ENCODE data around the gene FHAD1. TPM values are rescaled to one million over a fixed set of nuclear protein-coding genes. Genes with fewer than 3 reads are reported as not detected.

Gene FHAD1
- total and polyA plus RNA-seq, 4 donors, result under 0.01 to 0.13 (median 0.05) TPM; not detected in 1

- Histone ChIP-seq H3K4me1 (ENCODE audit: control insufficient read depth in 4 of 4, insufficient read depth in 4 of 4, low read length in 3 of 4) (no peaks in the 10 kb centered on the region), H3K9me3 (ENCODE audit: control insufficient read depth in 4 of 4, low read length in 3 of 4) (peaks cover 3 to 6% (median 5%) of the 10 kb centered on the region in 4 donors), H3K27me3 (ENCODE audit: control insufficient read depth in 4 of 4, insufficient read depth in 4 of 4, low read length in 3 of 4) (no peaks in the 10 kb centered on the region), H3K4me3 (ENCODE audit: low read depth in 1 of 3, low read length in 3 of 3) (no peak overlapping the region), H3K9ac (ENCODE audit: low read depth in 1 of 2, low read length in 2 of 2) (no peak overlapping the region), H3K36me3 (ENCODE audit: control insufficient read depth in 4 of 4, insufficient read depth in 3 of 4, low read depth in 1 of 4, low read length in 3 of 4) (no peaks in the 10 kb centered on the region), H3K27ac (ENCODE audit: low read depth in 1 of 2, low read length in 2 of 2) (no peak overlapping the region)
- no peak for DNase-seq (ENCODE audit: low spot score)
- WGBS, result 95% methylated on average over 5 of the region's 5 CpGs
- TF ChIP-seq GABPA (IDR thresholded peaks at IDR 0.05 in 1 of 2, conservative IDR thresholded peaks at IDR 0.05 in 1 of 2) (no peak), ATF3 (IDR thresholded peaks at IDR 0.05) (no peak), HNF4A (conservative IDR thresholded peaks at IDR 0.05) (no peak), FOXA2 (IDR thresholded peaks at IDR 0.05) (no peak), NR2F2 (IDR thresholded peaks at IDR 0.05) (no peak), SP1 (IDR thresholded peaks at IDR 0.05) (no peak), JUND (IDR thresholded peaks at IDR 0.05) (no peak), ZBTB33 (IDR thresholded peaks at IDR 0.05) (no peak), CTCF (IDR thresholded peaks at IDR 0.05; ENCODE audit: low read depth, low read length, missing input control) (no peak), RXRA (IDR thresholded peaks at IDR 0.05) (no peak), EGR1 (IDR thresholded peaks at IDR 0.05; ENCODE audit: low read depth in 2 of 2) (no peak), TAF1 (conservative IDR thresholded peaks at IDR 0.05) (no peak), YY1 (IDR thresholded peaks at IDR 0.05) (no peak), REST (IDR thresholded peaks at IDR 0.05) (no peak)
- TF ChIP-seq, protein P1, sequence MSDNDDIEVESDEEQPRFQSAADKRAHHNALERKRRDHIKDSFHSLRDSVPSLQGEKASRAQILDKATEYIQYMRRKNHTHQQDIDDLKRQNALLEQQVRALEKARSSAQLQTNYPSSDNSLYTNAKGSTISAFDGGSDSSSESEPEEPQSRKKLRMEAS (IDR thresholded peaks at IDR 0.05), result no peak
These were observed 155.9 kb downstream of the FHAD1 start for GRCh38 chr1:15402809-15403450.

Data from liver (tissue), 9 donors.